NCI-H526 treated with DMSO at 0.1 percent for 48 hours (cell line): ENCODE results near the gene NPIPA5.
"Not testable (repeated sequence)": the region's sequence is repeated elsewhere in the genome, so short reads cannot be mapped to it uniquely, and the experiment has no call there.

ENCODE experiments used
- DNase-seq: peaks from one replicate; lab custom pipeline; 2025; lab: John Stamatoyannopoulos, UW

Gene NPIPA5

GRCh38 chr16:15389916-15390315 is 11.8 kb upstream of the NPIPA5 start:
- not testable (repeated sequence) for DNase-seq

GRCh38 chr16:15388060-15388459 is 10.0 kb upstream of the NPIPA5 start:
- DNase-seq: not testable (repeated sequence)

- DNase-seq: not testable (repeated sequence)
These were observed 4.7 kb upstream of the NPIPA5 start for GRCh38 chr16:15382810-15383209.

GRCh38 chr16:15357495-15357894 is 20.6 kb downstream of the NPIPA5 start:
- not testable (repeated sequence) for DNase-seq

DNA sequence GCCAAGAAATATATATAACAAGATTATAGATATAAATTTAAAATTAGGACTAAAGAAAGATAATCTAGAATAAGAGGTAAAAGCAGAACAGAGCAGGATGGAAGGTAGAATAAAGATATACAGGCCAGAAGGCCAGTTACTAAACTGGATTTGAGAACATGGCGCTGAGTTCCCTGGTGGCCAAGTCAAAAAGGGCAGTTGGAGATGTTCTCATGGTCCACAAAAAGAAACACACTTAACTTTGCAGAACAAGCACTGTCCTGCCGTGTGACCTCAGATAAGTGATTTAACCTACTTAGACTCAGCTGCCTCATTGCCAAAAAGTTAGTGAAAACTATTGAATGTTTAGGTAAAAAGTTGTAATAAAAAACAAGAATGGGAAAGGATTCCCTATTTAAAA is 23.2 kb downstream of the NPIPA5 start:
- not testable (repeated sequence) for DNase-seq

- not testable (repeated sequence) for DNase-seq
These were observed 25.2 kb downstream of the NPIPA5 start for GRCh38 chr16:15352852-15353251.

DNA sequence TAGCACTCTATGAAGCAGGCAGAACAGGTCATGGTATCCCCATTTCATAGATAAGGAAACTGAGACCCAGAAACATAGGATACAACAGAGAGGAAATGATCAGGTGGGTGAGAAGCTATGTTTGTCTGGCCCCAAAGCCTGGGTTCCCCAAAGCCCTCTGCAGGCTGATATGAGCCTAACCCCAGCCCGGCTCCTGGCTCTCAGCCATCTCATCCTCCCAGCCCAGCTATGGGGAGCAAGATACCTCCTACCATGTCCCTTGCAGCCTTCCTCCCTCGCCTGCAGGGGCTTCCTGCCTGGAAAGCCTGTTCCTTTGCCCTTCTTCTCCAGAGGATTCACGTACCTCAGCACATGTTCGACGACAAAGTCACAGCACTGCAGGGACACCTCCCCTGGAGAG is 26.3 kb downstream of the NPIPA5 start:
- DNase-seq: not testable (repeated sequence)

DNA sequence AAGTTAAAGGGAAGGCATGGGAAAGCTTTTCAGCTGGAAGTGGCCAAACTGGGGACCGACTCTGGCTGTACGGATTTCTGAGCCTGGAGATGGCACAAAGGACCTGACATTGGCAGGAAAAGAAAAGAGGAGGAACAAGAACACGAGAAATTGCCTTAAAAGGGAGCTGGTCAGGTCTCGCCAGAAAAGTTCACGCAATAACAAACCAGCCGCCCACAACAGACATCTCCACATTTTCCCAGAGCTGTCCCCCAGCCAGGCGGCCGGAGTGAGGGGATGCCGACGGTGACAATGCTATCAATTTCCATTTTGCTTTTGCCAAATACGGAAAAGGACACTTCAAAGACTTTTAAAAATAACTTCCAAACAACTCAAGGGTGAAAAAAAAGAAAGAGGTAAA is 26.8 kb downstream of the NPIPA5 start:
- DNase-seq: not testable (repeated sequence)

- DNase-seq: not testable (repeated sequence)
These were observed 29.4 kb downstream of the NPIPA5 start for GRCh38 chr16:15348721-15349120.

GRCh38 chr16:15342337-15342736 is 35.8 kb downstream of the NPIPA5 start:
- not testable (repeated sequence) for DNase-seq

- DNase-seq: not testable (repeated sequence)
These were observed 39.1 kb downstream of the NPIPA5 start for GRCh38 chr16:15338986-15339385.

DNA sequence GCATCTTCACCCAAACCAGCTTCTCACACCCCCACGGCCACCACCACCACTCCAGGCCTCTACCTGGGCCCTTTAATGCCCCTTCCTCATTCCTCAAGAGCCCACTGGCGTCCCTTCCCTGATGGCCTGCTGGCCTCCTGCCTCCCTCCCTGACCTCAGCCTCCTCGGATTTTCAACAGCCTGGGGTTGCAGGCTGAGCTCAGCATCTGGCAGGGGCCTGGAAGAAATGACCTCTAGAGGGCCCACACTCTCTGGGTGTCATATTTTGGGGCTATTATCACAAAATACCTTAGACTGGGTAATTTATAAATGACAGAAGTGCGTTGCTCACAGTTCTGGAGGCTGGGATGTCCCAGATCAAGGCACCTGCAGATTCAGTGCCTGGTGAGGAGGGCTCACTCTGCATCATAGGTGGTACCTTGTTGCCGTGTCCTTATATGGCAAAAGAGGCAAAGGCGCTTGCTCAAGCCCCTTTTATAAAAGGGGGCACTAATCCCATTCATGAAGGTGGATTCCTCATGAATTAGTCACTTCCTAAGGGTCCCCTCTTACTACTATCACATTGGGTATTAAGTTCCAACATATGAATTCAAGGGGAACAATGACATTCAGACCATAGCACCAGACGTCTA is 40.0 kb downstream of the NPIPA5 start:
- not testable (repeated sequence) for DNase-seq

DNA sequence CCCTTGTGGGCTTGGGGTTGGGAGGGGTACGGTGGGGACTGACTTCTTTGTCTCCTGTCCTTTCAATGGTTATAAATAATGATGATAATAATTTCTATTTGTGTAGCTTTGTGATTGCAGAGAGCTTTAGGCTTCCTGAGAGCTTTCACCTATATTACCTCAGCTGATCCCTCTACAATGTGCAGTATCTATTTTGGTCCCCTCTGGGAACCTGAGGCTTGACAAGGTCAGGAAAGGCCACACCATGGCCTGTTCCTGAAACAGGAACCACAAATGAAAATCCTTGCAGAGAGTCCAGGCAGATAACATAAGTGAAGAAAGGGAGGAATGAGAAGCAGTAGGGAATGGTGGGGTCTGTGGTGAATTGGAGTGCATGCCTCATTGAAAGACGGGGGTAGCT is 42.5 kb downstream of the NPIPA5 start:
- not testable (repeated sequence) for DNase-seq

DNA sequence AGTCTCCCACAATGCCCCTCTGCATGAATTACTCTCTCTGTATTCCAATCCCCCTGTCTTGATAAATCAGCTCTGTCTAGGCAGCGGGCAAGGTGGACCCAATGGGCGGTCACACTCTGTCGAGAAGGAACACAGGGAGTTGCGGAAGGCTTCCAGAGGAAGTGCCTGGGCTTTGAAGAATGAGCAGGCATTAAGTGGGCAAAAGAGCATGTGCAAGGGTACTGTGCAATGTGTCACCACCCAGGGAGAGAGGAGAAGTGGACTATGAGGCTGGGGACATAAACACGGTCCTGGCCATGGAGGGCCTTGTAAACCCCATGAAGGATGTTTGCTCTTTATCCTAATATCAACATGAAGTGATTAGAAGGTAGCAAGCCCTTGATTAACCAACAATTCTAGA is 44.1 kb downstream of the NPIPA5 start:
- DNase-seq: not testable (repeated sequence)

DNA sequence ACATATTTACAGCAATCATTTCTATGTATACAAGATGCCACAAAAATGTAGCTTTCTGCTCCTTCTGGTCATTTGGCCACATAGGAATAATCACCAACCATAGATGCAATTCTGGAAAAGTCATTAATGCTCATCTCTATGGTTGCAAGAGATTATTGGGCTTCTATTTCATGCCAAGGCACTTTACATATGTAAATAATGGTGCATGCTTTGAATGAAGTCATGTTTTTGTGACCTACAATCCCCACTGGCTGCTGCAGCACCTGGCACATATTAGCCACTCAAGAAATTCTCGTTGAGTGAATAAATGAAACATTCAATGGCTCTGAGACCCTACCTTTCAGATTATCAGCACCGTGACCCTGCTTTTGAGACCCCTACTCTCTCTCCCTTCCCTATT is 47.1 kb downstream of the NPIPA5 start:
- DNase-seq: not testable (repeated sequence)

DNA sequence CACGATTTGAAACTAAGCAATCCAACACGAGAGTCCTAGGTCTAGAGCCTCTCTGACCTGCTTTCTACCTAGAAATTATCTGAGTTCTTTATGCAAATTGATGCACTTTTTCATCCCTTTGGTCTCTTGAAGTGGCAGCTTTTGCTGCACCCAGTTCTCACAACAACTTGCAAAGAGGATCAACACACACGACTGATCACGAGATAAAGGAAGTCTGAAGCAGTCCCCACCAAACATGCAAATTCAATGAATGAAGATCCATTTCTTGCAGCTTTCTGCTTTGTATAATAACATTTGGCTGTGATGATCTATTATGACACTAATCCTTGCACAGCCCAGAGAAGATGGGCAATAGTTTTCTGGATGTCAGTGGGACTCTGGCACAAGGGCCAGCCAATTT is 53.1 kb downstream of the NPIPA5 start:
- not testable (repeated sequence) for DNase-seq

- not testable (repeated sequence) for DNase-seq
These were observed 54.7 kb downstream of the NPIPA5 start for GRCh38 chr16:15323373-15323772.

DNA sequence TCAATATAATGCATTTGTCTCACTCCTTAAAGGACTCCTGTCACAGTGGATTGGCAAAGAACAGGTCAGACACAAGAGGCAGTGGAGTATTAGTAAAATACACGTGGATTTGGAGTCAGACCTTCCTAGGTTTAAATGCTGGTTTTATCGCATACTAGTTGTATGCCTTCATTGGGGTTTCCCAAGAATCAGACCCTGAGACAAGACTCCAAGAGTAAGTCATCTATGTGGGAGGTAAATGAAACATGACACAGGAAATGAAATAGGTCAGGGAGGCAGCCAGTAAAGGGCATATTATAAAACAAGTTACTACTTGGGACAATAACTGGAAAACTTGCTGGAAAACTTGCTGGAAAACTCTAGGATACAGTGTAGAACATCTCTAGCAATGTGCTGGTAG is 56.9 kb downstream of the NPIPA5 start:
- DNase-seq: not testable (repeated sequence)

DNA sequence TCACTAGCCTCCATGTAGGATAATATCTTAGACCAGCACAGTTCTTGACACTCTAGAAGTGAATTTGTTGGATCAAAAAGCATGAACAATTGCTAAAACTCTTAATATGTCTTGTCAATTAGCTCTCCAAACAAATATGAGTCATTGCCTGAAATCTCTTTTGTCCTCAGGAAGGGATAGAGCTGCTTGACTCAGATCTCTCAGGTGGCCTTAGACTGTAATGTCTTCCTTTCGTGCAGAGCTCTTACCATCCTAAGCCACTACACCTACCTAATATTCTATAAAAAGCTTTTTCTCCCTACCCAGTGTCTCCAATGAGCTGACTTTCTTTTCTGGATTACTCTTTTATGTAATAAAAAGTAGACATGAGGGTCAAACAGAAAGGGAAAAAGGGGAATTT is 63.5 kb downstream of the NPIPA5 start:
- not testable (repeated sequence) for DNase-seq
